Mesothelial cell of epicardium (in vitro differentiated cells): Measurements from ENCODE around the gene NIF3L1. TPM values are rescaled to one million over a fixed set of nuclear protein-coding genes. Genes with fewer than 3 reads are reported as not detected.

Source experiments
- DNase-seq, 2 experiments: peaks; one replicate each; pipeline ENCODE4 v3.0.0; 2021; ENCODE audit warnings: low spot score in 2 of 2; ENCODE audit not compliant: unreplicated experiment in 2 of 2
- H3K27ac Mint-ChIP-seq: 2 replicates; pipeline ENCODE4 v1.8.0; 2021; ENCODE audit warnings: mixed read lengths
- H3K27me3 Mint-ChIP-seq: 2 replicates; pipeline ENCODE4 v1.8.0; 2021; ENCODE audit warnings: low read depth, mixed read lengths
- H3K36me3 Mint-ChIP-seq: 2 replicates; pipeline ENCODE4 v1.8.0; 2021; ENCODE audit warnings: mixed read lengths
- H3K4me1 Mint-ChIP-seq: 2 replicates; pipeline ENCODE4 v1.8.0; 2021; ENCODE audit warnings: mixed read lengths
- H3K4me3 Mint-ChIP-seq: 2 replicates; pipeline ENCODE4 v1.8.0; 2021; ENCODE audit warnings: mild to moderate bottlenecking, moderate library complexity, mixed read lengths
- H3K9me3 Mint-ChIP-seq: 2 replicates; pipeline ENCODE4 v1.8.0; 2021; ENCODE audit warnings: mixed read lengths
- CTCF ChIP-seq: fragments of 200-600 bp; sonication (generic); IDR thresholded peaks from one replicate; pipeline ENCODE4 v1.5.0; 2021; ENCODE audit warnings: antibody characterized with exemption; ENCODE audit not compliant: unreplicated experiment
- total RNA-seq: library from RNA; stranded (reverse); gene quantifications from 3 replicates; pipeline ENCODE4 v1.2.1, GENCODE V29; 2021

NIF3L1 gene
- 24.8 to 28.7 TPM (median 26.2 TPM) in 3 replicates for total RNA-seq

- Mint-ChIP-seq H3K9me3 (no peaks in the 10 kb centered on the region), H3K4me3 (peak within 1 kb of the TSS; percentile 98), H3K4me1 (peaks cover 27% of the 10 kb centered on the region), H3K36me3 (peaks cover 9% of the 10 kb centered on the region), H3K27me3 (no peaks in the 10 kb centered on the region), H3K27ac (peak within 1 kb of the TSS; percentile 100)
- peak; percentile 87 to 94 for DNase-seq
- TF ChIP-seq CTCF = no peak
These were observed at the start of gene NIF3L1, which contains the start of gene PPIL3 for GRCh38 chr2:200888704-200889625. TSS of gene NIF3L1 (plus strand) at chr2:200889371. CDS start at chr2:200891944, 2,573 bp downstream. TSS of gene PPIL3 (minus strand) at chr2:200889077. CDS start at chr2:200887615, 1,462 bp downstream.

GRCh38 chr2:200839513-200839912 lies 49.7 kb upstream of the NIF3L1 start:
- no peak for DNase-seq
- H3K27me3 Mint-ChIP-seq = no peaks in the 10 kb centered on the region

GRCh38 chr2:200843993-200844948 lies 44.9 kb upstream of the NIF3L1 start:
- Mint-ChIP-seq H3K4me3 (no peak overlapping the region), H3K9me3 (no peaks in the 10 kb centered on the region), H3K27me3 (no peaks in the 10 kb centered on the region), H3K27ac (no peak overlapping the region), H3K36me3 (no peaks in the 10 kb centered on the region), H3K4me1 (no peaks in the 10 kb centered on the region)
- TF ChIP-seq CTCF = no peak
- DNase-seq = no peak

More at GRCh38 chr2:200839513-200839912, 49.7 kb upstream of the NIF3L1 start:
- H3K4me3 Mint-ChIP-seq = no peak overlapping the region
- H3K36me3 Mint-ChIP-seq = no peaks in the 10 kb centered on the region
- TF ChIP-seq CTCF = no peak
- H3K9me3 Mint-ChIP-seq = peaks cover 14% of the 10 kb centered on the region
- H3K27ac Mint-ChIP-seq = no peak overlapping the region
- H3K4me1 Mint-ChIP-seq = no peaks in the 10 kb centered on the region

GRCh38 chr2:200845194-200845593 lies 44.0 kb upstream of the NIF3L1 start:
- Mint-ChIP-seq H3K4me3 (no peak overlapping the region), H3K36me3 (no peaks in the 10 kb centered on the region), H3K27me3 (no peaks in the 10 kb centered on the region), H3K4me1 (no peaks in the 10 kb centered on the region), H3K27ac (no peak overlapping the region), H3K9me3 (no peaks in the 10 kb centered on the region)
- TF ChIP-seq CTCF = no peak
- DNase-seq = no peak

- Mint-ChIP-seq H3K9me3 (no peaks in the 10 kb centered on the region), H3K36me3 (no peaks in the 10 kb centered on the region), H3K27ac (no peak overlapping the region), H3K27me3 (no peaks in the 10 kb centered on the region), H3K4me1 (no peaks in the 10 kb centered on the region), H3K4me3 (no peak overlapping the region)
- no peak for DNase-seq
- TF ChIP-seq CTCF = no peak
These were observed 43.4 kb upstream of the NIF3L1 start for GRCh38 chr2:200845669-200846325.
